ENCODE data around the gene RWDD4. TPM values are rescaled to one million over a fixed set of nuclear protein-coding genes. Genes with fewer than 3 reads are reported as not detected.

The RWDD4 gene
- total RNA-seq, 1 donor from 2014 or later, result 14.2 TPM

DNA sequence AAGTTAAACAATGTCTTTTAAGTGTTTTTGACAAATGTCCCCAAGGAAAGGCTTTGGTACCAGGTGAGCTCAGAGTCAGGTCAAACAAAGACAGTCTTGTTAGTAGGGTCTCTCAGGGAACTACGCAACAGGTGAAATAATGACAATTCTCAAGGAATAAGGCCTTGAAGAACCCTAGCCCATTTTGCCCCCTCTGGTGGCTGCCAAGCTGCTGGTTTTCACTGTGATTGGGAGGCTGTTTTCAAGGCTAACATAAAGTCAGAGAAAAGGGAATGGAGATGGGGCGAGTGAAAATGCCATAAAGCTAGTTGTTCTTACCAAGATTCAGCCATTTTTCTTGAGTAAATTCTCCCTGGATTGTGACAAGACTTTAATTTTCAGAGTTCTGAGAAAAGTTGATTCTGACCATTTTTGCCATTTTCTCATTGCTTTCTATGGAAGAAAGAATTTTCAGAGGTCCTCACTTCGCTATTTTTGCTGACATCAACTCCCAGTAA is 58.7 kb downstream of the RWDD4 start:
- TF ChIP-seq, protein P1, sequence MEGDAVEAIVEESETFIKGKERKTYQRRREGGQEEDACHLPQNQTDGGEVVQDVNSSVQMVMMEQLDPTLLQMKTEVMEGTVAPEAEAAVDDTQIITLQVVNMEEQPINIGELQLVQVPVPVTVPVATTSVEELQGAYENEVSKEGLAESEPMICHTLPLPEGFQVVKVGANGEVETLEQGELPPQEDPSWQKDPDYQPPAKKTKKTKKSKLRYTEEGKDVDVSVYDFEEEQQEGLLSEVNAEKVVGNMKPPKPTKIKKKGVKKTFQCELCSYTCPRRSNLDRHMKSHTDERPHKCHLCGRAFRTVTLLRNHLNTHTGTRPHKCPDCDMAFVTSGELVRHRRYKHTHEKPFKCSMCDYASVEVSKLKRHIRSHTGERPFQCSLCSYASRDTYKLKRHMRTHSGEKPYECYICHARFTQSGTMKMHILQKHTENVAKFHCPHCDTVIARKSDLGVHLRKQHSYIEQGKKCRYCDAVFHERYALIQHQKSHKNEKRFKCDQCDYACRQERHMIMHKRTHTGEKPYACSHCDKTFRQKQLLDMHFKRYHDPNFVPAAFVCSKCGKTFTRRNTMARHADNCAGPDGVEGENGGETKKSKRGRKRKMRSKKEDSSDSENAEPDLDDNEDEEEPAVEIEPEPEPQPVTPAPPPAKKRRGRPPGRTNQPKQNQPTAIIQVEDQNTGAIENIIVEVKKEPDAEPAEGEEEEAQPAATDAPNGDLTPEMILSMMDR (IDR thresholded peaks at IDR 0.05; ENCODE audit: insufficient read depth, low read length, severe bottlenecking), result peak; percentile 29
- no peak overlapping the region for H3K4me3 ChIP-seq (ENCODE audit: low read depth, low read length)
- no peaks in the 10 kb centered on the region for H3K36me3 ChIP-seq (ENCODE audit: control insufficient read depth, insufficient read depth, low read length)
- no peaks in the 10 kb centered on the region for H3K27me3 ChIP-seq (ENCODE audit: control insufficient read depth, insufficient read depth, low read length)
- DNase-seq (ENCODE audit: low read depth) (no peak), FAIRE-seq (no peak)

- FAIRE-seq (no peak), DNase-seq (ENCODE audit: low read depth) (no peak)
- TF ChIP-seq, protein P1 (IDR thresholded peaks at IDR 0.05; ENCODE audit: insufficient read depth, low read length, severe bottlenecking), result no peak
- Histone ChIP-seq H3K27me3 (ENCODE audit: control insufficient read depth, insufficient read depth, low read length) (no peaks in the 10 kb centered on the region), H3K4me3 (ENCODE audit: low read depth, low read length) (no peak overlapping the region), H3K36me3 (ENCODE audit: control insufficient read depth, insufficient read depth, low read length) (no peaks in the 10 kb centered on the region)
These were observed 59.3 kb downstream of the RWDD4 start for GRCh38 chr4:183599690-183600089.

DNA sequence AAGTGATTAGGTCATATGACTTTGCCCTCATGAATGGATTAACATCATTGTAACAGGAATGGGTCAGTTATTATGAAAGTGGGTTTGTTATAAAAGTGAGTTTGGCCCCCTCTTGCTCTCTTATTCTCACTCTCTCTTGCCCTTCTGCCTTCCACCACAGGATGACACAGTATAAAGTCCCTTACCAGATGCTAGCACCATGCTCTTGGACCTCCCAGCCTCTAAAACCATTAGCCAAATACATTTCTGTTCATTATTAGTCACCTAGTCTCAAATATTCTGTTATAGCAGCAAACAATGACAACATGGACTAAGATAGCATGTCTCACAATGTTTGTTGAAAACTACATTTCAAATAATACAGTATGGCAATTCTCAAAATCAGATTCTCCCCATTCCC is 59.7 kb downstream of the RWDD4 start:
- no peak for FAIRE-seq
- Histone ChIP-seq H3K4me3 (ENCODE audit: low read depth, low read length) (no peak overlapping the region), H3K27me3 (ENCODE audit: control insufficient read depth, insufficient read depth, low read length) (no peaks in the 10 kb centered on the region), H3K36me3 (ENCODE audit: control insufficient read depth, insufficient read depth, low read length) (no peaks in the 10 kb centered on the region)
- no peak for DNase-seq (ENCODE audit: low read depth)
- TF ChIP-seq, protein P1 (IDR thresholded peaks at IDR 0.05; ENCODE audit: insufficient read depth, low read length, severe bottlenecking), result no peak

DNA sequence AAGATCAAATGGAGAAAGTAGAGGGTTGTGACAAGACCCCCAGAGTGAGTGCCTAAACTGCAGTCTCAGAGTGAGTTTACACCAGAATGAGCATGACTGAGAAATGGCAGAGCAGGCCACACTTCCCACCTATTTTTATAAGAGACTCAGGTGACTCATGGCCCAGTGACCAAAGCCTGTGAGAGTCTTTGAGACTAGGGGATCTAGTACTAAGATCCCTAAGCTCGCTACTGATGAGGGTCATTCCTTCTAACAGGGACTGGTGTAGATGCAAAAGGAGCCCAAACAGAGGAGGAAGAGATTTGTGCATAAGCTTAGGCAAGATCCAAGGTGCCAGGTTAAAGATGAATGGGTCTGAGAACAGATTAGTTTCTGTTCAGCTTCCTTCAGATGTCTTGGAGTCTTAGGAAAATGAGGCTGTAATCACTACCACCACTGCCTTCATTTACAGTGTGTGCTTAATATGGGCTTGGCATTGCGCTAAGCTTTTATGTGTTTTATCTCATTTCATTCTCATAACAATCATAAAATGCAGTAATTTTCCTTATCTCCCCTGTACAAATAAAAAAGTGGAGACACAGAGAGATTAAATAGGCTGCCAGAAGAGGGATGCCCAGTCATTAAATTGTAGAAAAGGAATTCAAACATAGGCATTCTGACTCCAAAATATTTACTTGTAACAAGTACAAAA is 62.8 kb downstream of the RWDD4 start:
- no peak for FAIRE-seq

GRCh38 chr4:183594823-183595222 is 64.2 kb downstream of the RWDD4 start:
- TF ChIP-seq, protein P1 (IDR thresholded peaks at IDR 0.05; ENCODE audit: insufficient read depth, low read length, severe bottlenecking), result no peak
- H3K4me3 ChIP-seq (ENCODE audit: low read depth, low read length), result no peak overlapping the region
- FAIRE-seq, result no peak
- DNase-seq (ENCODE audit: low read depth), result no peak
- H3K36me3 ChIP-seq (ENCODE audit: control insufficient read depth, insufficient read depth, low read length), result no peaks in the 10 kb centered on the region
- H3K27me3 ChIP-seq (ENCODE audit: control insufficient read depth, insufficient read depth, low read length), result no peaks in the 10 kb centered on the region

More for the DNA sequence above, 62.8 kb downstream of the RWDD4 start:
- TF ChIP-seq, protein P1 (IDR thresholded peaks at IDR 0.05; ENCODE audit: insufficient read depth, low read length, severe bottlenecking), result no peak
- Histone ChIP-seq H3K27me3 (ENCODE audit: control insufficient read depth, insufficient read depth, low read length) (no peaks in the 10 kb centered on the region), H3K36me3 (ENCODE audit: control insufficient read depth, insufficient read depth, low read length) (no peaks in the 10 kb centered on the region), H3K4me3 (ENCODE audit: low read depth, low read length) (no peak overlapping the region)
- DNase-seq (ENCODE audit: low read depth), result peak; percentile 37

DNA sequence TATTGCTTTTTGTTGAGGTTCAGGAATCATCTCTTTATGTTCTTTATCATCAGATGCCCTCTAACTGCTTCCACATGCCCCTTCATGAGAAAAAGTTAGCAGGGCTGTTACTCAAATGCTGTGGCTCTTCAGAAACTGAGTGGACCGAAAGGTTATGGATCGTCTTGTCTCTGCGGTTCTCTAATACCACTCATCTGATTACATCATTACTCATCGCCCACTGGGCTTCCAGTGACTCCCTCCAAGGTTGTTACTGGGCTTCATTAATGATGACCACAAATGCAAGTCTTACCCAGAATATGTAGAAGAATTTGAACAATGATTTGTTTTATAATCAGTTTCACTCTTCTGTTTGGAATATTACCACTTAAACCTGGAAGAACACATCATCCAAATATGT is 67.7 kb downstream of the RWDD4 start:
- DNase-seq (ENCODE audit: low read depth), result no peak
- Histone ChIP-seq H3K27me3 (ENCODE audit: control insufficient read depth, insufficient read depth, low read length) (no peaks in the 10 kb centered on the region), H3K36me3 (ENCODE audit: control insufficient read depth, insufficient read depth, low read length) (no peaks in the 10 kb centered on the region), H3K4me3 (ENCODE audit: low read depth, low read length) (no peak overlapping the region)
- TF ChIP-seq, protein P1 (IDR thresholded peaks at IDR 0.05; ENCODE audit: insufficient read depth, low read length, severe bottlenecking), result no peak
- no peak for FAIRE-seq
